Hypothalamus (tissue), 51 donors: Measurements from ENCODE around the gene BAG1.

Experiments used
- DNase-seq, 51 donors: peaks; one replicate each; lab custom pipeline; 2025; lab: John Stamatoyannopoulos, UW

Gene BAG1

GRCh38 chr9:33264473-33265177 is at the start of gene BAG1, which contains the start of gene CHMP5:
Gene BAG1, minus strand, starts transcription at chr9:33264708.
Gene CHMP5, plus strand, starts transcription at chr9:33265049. Its CDS starts 30 bp downstream, at chr9:33265079.
- DNase-seq = peak; percentile 76 to 100 (median 99)

DNA sequence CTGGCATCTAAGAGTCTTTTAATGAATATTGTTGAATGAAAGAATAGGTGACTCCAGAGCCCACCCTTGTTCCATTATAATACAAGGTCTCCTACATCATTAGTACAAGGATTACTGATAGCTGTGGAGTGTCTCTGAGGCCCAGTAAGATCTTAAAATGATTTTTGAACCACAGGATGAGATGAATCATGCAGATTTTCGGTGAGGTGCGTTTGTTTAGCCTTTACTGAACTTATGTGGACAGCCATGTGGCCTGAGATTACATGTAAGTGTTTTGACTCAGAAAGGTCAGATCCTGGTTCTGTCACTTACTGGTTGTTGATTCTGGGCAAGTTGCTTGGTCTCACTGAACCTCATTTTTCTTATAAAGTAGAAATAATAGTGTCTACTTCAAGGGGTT is 47.4 kb upstream of the BAG1 start:
- DNase-seq = no peak

- DNase-seq = no peak
Measured at GRCh38 chr9:33310748-33311147, 46.2 kb upstream of the BAG1 start.

DNA sequence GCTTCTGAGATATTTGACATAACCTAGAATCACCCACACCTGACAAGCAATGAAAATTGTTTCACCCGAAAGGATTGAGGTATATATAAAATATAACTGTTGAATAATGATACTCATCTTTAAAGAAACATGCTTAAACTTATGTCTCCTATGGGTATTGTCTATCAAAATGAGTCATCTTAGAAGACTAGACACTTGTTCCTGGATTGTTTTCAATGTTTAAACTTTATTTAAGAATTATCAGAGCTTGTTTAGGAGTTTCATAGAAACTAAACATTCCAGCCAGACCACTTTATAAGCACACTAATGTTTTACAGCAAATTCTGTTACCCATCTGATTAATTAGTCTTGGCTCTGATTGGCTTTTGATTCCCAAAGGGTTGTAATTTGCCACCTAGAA is 45.4 kb upstream of the BAG1 start:
- DNase-seq = no peak

DNA sequence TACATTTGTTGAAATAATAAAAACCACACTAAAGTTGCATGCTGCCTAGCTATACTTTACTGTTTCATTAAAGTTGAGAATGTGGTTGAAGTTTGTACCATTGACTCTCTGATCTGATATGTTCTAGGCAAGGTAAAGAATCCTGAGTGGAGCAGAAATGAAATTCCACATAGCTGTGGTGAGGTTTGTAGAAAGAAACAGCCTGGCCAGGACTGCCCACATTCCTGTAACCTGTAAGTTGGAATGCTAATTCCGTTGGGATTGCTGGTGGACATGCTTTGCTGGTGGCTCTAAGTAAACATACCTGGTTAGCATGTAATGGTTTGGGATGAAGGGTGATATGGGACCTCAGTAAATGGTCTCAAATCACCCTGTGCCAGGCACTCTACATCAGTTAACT is 42.6 kb upstream of the BAG1 start:
- DNase-seq = no peak

DNA sequence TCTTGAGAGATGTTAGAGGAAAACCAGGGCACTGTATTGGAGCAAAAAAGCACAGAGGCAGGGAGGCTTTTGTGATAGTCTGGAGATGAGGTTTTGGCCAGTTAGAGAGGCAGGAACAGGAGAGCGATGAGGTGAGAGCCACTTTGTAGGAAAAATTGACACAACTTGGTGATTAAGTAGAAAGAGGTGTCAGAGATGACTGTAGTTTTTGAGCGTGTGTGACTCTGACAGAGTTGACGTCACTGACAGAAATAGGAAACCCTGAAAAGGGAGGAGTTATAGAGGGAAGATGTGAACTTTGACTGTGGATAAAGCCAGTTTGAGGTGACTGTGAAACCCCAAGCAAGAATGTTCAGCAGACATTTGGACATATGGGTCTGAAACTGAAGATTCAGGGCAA is 41.5 kb upstream of the BAG1 start:
- DNase-seq = no peak

DNA sequence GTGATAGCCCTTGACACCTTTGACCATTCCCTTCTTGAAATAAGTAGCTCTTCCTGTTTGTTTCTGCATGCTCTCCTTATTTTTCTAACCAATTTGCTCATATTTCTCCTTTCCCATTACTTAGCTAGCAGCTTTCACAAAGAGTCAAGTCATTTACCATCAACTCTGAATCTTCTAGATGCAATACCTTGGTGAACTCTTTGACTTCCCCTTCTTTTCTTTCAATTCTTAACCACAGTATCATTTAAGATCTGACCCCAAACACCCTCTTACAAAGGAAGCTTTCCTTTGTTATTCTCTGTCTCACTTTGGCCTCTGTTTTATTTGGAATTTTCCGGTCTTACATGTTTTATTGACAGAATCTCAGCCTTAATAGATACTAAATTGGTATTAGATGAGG is 39.9 kb upstream of the BAG1 start:
- DNase-seq = no peak

GRCh38 chr9:33300546-33300945 is 36.0 kb upstream of the BAG1 start:
- no peak for DNase-seq

DNA sequence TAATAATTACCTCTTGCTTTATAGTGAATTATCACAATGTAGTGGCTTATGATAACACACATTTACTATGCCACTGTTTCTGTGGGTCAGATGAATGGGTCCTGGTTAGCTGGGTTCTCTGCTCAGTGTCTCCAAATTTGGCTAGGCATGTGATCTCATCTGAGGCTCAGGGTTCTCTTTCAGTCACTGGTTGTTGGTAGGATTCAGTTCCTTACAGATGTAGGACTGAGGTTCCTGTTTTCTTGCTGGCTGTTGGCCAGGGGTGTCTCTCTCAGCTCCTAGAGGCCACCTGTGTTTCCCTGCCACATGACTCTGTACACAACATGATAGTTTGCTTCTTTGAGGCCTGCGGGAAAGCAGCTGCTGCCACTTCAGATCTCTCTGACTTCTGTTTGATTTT is 32.9 kb upstream of the BAG1 start:
- DNase-seq = peak in 27 of 51 donors; percentile 2 to 50 (median 18)

GRCh38 chr9:33295571-33295970 is 31.1 kb upstream of the BAG1 start:
- DNase-seq = no peak

DNA sequence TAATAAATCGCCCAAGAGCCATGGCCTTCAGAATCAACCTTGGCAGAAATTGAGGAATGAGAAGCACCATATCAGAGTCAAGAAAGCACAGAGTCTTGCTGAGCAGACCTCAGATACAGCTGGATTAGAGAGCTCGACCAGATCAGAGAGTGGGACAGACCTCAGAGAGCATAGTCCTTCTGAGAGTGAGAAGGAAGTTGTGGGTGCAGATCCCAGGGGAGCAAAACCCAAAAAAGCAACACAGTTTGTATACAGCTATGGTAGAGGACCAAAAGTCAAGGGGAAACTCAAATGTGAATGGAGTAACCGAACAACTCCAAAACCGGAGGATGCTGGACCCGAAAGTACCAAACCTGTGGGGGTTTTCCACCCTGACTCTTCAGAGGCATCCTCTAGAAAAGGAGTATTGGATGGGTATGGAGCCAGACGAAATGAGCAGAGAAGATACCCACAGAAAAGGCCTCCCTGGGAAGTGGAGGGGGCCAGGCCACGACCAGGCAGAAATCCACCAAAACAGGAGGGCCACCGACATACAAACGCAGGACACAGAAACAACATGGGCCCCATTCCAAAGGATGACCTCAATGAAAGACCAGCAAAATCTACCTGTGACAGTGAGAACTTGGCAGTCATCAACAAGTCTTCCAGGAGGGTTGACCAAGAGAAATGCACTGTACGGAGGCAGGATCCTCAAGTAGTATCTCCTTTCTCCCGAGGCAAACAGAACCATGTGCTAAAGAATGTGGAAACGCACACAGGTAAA is 30.3 kb upstream of the BAG1 start:
- no peak for DNase-seq

DNA sequence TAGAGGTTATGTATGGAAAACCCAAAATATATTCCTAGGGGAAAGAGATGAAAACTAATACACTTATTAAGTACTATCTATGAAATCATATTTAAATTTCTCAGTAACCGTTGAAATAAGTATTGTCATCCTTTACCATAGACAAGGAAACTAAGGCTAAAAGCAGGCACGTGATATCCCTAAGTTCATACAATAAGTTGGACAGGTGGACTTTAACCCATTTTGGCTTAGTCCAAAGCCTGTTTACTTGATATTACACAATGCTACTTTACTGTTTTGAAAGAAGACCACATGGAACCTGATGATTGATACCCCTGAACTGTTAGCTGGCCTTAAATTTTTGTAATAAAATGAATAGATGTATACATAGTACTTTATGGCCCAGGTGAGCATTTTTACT is 29.3 kb upstream of the BAG1 start:
- no peak for DNase-seq

DNA sequence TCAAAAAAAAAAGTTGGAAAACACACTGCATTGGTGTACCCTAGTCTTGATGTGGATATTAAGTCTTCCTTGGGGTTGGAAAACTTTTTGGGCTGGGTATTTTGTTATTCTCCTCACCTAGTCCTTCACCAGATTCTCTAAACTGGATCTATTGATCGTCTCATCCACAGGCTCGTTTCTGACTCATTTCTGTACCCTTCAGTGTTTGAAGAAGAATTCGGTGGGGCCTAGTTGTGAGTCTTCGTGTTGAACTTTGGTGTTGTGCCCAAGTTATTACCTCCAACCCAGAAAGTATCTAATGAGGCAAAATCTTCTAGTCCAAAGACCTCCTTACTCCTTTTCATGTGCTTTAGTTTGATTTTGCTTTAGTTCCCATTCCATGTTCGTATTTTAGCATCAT is 27.4 kb upstream of the BAG1 start:
- no peak for DNase-seq

- peak in 1 of 51 donors; percentile 30 for DNase-seq
Measured at GRCh38 chr9:33291031-33291397, 26.5 kb upstream of the BAG1 start.

DNA sequence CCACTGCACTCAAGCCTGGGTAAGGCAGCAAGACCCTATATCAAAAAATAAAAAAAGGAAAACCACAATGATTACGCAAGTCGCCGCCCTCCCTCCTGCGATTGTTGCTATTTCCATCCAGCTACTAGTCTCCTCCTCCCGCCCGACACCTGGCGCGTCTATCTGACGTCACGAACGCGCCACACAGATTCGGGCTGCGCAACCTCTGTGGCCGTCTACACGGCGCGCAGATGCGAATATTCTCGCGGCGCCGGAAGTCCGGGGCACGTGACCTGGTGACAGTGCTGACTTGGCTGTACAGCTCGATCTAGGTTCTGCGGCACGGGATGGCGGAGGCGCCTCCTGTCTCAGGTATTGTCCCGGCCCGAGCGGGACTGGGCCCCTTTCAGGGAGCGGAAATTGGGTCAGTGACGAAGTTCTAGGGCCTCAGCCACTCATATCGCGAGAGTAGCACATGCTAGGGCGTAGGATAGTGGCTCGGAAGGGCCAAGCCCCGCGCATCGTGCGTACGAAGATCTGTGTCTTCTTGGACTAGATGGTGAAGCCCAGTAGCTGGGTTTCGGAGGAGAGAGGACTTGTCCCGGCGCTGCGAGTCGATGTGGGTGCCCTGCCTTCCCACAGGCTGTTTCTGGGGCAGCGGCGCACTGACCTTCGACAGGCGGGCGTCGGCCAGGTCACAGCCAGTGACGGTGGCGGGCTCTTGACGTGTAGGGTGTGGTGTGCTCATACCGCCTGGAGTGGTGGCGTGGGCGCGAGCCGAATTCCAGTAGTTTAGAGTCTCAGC is 25.9 kb upstream of the BAG1 start, which contains the start of gene NFX1:
NFX1 (plus strand) TSS at position 270 of the 784 bp plus-strand sequence; CDS start at position 327, 57 bp downstream.
- DNase-seq = peak; percentile 82 to 99 (median 93)

DNA sequence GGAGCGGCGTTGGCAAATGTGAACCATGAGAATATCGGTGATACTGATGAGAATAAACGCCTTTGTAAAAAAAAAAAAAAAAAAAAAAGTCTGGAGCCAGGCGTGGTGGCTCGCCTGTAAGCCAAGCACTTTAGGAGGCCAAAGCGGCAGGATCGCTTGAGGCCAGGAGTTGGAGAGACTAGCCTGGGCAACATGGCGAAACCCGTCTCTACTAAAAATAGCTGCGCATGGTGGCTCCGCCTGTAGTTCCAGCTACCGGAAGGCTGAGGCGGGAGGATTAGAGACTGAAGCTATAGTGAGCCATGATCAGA is 25.4 kb upstream of the BAG1 start:
- DNase-seq = peak in 2 of 51 donors; percentile 65 to 81

GRCh38 chr9:33289496-33289895 is 25.0 kb upstream of the BAG1 start:
- peak in 3 of 51 donors; percentile 4 to 55 (median 8) for DNase-seq

DNA sequence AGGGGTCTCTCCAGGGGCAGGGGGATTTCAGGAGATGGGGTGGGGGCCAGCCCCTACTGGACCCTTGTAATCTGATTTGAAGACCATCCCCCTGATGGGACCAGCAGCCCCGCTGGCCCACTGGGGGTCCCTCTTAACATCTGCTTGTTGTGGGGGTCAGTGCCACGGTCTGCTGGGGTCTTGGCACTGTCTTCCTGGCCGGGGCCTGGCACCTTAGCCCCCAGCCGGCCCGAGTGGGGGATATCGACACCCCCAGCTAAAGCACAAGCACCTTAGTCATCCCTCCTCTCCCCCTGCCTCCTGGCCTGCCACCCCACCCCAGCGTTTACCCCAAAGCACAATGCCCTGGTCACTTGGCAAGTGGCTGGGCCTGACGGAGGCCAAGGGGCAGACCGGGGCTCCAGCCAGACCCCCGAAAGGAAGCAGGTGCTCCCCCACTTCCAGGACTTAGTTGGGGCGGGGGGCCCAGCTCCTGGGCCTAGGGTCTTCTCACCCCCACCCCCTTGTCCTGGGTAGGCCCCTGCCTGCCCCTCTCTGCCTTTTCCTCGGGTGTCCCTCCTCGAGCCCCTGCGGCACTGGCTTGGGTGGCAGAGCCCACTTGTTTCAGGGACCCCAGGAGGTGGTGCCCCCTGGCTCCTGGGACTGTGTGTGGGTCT is 24.4 kb upstream of the BAG1 start:
- DNase-seq = peak in 2 of 51 donors; percentile 1 to 5

DNA sequence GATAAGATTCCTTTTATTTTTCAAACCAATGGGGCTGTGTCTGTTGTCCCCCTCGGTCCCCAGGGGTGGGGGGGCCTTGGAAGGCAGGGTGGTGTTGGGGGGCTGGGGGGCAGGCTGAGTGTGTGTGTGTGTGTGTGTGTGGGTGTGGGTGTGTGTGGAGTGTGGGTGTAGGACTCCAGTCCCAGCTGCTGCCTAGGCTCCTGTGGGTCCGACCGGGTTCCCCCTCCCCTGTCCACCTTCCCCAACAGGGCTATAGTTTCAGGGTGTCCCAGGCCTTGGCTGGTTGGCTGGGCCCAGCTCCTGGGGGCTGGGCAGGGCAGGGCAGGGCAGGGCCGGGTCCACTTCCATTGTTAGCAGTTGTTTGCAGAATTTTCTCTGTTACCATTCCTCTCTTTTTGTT is 23.7 kb upstream of the BAG1 start:
- no peak for DNase-seq

- DNase-seq = peak in 23 of 51 donors; percentile 4 to 51 (median 22)
Measured at GRCh38 chr9:33287087-33287490, 22.6 kb upstream of the BAG1 start.

GRCh38 chr9:33285502-33285901 is 21.0 kb upstream of the BAG1 start:
- no peak for DNase-seq
